22Rv1 (cell line): Measurements from ENCODE around the gene TOPBP1.

Source experiments
- CTCF ChIP-seq: fragments of 450-650 bp; IDR thresholded peaks from 2 replicates; pipeline ENCODE4 v1.5.1; 2017; ENCODE audit warnings: mild to moderate bottlenecking
- ZFX ChIP-seq: fragments of 450-650 bp; IDR thresholded peaks from 2 replicates; pipeline ENCODE4 v1.6.1; 2017; ENCODE audit warnings: antibody characterized with exemption, borderline replicate concordance

- TF ChIP-seq CTCF, result no peak
- TF ChIP-seq ZFX, result no peak
Measured at GRCh38 chr3:133692759-133693158, 31.0 kb upstream of the TOPBP1 start.
